ENCODE results near the gene CREBBP.

The CREBBP gene

GRCh38 chr16:3729161-3730112, 151.1 kb downstream of the CREBBP start:
- Histone ChIP-seq H3K4me3 (IDR thresholded peaks at IDR 0.05; ENCODE audit: insufficient read depth, low read depth, low read length) (no peak overlapping the region), H3K4me1 (ENCODE audit: low read depth, poor library complexity, severe bottlenecking) (no peaks in the 10 kb centered on the region), H3K36me3 (ENCODE audit: insufficient read depth) (peaks cover 11% of the 10 kb centered on the region; the same call in 1 of the 2 replicates), H3K4me2 (no peak overlapping the region), H3K79me2 (ENCODE audit: insufficient read depth, low read depth) (no peaks in the 10 kb centered on the region; the same call in 1 of the 2 replicates), H3K9ac (no peak overlapping the region), H2AFZ (ENCODE audit: low read depth) (no peak overlapping the region), H3K27me3 (ENCODE audit: insufficient read depth, low read depth) (no peaks in the 10 kb centered on the region), H3K27ac (no peak overlapping the region), H4K20me1 (ENCODE audit: insufficient read depth) (no peaks in the 10 kb centered on the region; the same call in 1 of the 2 replicates)
- TF ChIP-seq CTCF (conservative IDR thresholded peaks at IDR 0.05; ENCODE audit: low read depth, low read length): no peak

- Histone ChIP-seq H4K20me1 (ENCODE audit: insufficient read depth) (no peaks in the 10 kb centered on the region; the same call in 1 of the 2 replicates), H3K4me3 (IDR thresholded peaks at IDR 0.05; ENCODE audit: insufficient read depth, low read depth, low read length) (no peak overlapping the region), H3K9ac (no peak overlapping the region), H3K4me2 (no peak overlapping the region), H3K36me3 (ENCODE audit: insufficient read depth) (peaks cover 11% of the 10 kb centered on the region; the same call in 1 of the 2 replicates), H3K79me2 (ENCODE audit: insufficient read depth, low read depth) (no peaks in the 10 kb centered on the region; the same call in 1 of the 2 replicates), H3K27me3 (ENCODE audit: insufficient read depth, low read depth) (no peaks in the 10 kb centered on the region), H3K27ac (no peak overlapping the region), H3K4me1 (ENCODE audit: low read depth, poor library complexity, severe bottlenecking) (no peaks in the 10 kb centered on the region), H2AFZ (ENCODE audit: low read depth) (no peak overlapping the region)
- no peak for TF ChIP-seq CTCF (conservative IDR thresholded peaks at IDR 0.05; ENCODE audit: low read depth, low read length)
Observed at GRCh38 chr16:3728424-3729160, 151.9 kb downstream of the CREBBP start.

GRCh38 chr16:3727806-3728381, 152.6 kb downstream of the CREBBP start:
- Histone ChIP-seq H3K27me3 (ENCODE audit: insufficient read depth, low read depth) (no peaks in the 10 kb centered on the region), H3K4me3 (IDR thresholded peaks at IDR 0.05; ENCODE audit: insufficient read depth, low read depth, low read length) (no peak overlapping the region), H3K36me3 (ENCODE audit: insufficient read depth) (peaks cover 11% of the 10 kb centered on the region; the same call in 1 of the 2 replicates), H2AFZ (ENCODE audit: low read depth) (no peak overlapping the region), H3K79me2 (ENCODE audit: insufficient read depth, low read depth) (no peaks in the 10 kb centered on the region; the same call in 1 of the 2 replicates), H3K4me1 (ENCODE audit: low read depth, poor library complexity, severe bottlenecking) (no peaks in the 10 kb centered on the region), H4K20me1 (ENCODE audit: insufficient read depth) (no peaks in the 10 kb centered on the region; the same call in 1 of the 2 replicates), H3K27ac (no peak overlapping the region), H3K9ac (no peak overlapping the region), H3K4me2 (no peak overlapping the region)
- TF ChIP-seq CTCF (conservative IDR thresholded peaks at IDR 0.05; ENCODE audit: low read depth, low read length): no peak

DNA sequence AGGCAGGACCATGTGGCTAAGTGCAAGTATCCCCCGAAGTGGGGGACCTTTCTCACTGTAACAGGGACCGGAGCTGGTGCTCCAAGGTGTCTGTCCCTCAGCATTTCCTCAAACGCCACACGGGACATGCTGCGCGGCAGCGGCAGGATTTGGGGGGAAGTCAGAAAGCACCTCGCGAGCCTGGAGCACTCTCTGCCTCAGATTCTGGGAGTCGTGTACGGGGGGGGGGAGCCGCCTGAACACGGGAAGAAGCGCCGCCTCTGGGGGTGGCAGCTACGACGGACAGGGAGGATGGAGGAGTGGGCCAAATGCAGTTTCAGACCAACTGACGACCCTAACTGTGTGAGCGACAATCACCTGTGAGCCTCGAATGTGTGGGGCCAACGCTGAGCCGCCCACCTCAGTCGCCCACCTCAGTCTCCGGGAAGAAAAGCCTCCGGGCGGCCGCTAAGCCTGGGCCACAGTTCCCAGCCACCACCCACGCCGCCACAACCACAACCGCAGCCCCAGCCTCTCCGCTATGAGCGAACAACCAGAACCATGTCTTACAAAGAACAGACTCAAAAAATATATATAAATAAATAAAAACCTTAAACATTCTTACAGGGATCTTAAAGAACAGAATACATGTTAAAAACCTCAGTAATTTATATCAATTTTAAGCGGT, 154.4 kb downstream of the CREBBP start:
- Histone ChIP-seq H3K4me2 (no peak overlapping the region), H3K4me1 (ENCODE audit: low read depth, poor library complexity, severe bottlenecking) (no peaks in the 10 kb centered on the region), H2AFZ (ENCODE audit: low read depth) (no peak overlapping the region), H3K27ac (no peak overlapping the region), H3K36me3 (ENCODE audit: insufficient read depth) (peaks cover 11% of the 10 kb centered on the region; the same call in 1 of the 2 replicates), H3K9ac (no peak overlapping the region), H3K27me3 (ENCODE audit: insufficient read depth, low read depth) (no peaks in the 10 kb centered on the region), H3K4me3 (IDR thresholded peaks at IDR 0.05; ENCODE audit: insufficient read depth, low read depth, low read length) (no peak overlapping the region), H3K79me2 (ENCODE audit: insufficient read depth, low read depth) (no peaks in the 10 kb centered on the region), H4K20me1 (ENCODE audit: insufficient read depth) (no peaks in the 10 kb centered on the region; the same call in 1 of the 2 replicates)
- no peak for TF ChIP-seq CTCF (conservative IDR thresholded peaks at IDR 0.05; ENCODE audit: low read depth, low read length)
